Ectodermal cell (in vitro differentiated cells): ENCODE results near the gene CHST11.
"Not testable (repeated sequence)": the region's sequence is repeated elsewhere in the genome, so short reads cannot be mapped to it uniquely, and the experiment has no call there.

Experiments used
- H3K27ac ChIP-seq: 2 replicates; pipeline ENCODE4 v1.7.0; 2013; ENCODE audit warnings: mild to moderate bottlenecking, low read depth, low read length; ENCODE audit not compliant: insufficient read depth, poor library complexity, severe bottlenecking
- H3K27me3 ChIP-seq: 2 replicates; pipeline ENCODE4 v1.7.0; 2013; ENCODE audit warnings: mild to moderate bottlenecking, low read length; ENCODE audit not compliant: insufficient read depth, control insufficient read depth, poor library complexity, severe bottlenecking
- H3K36me3 ChIP-seq: one replicate; pipeline ENCODE4 v1.7.0; 2013; ENCODE audit warnings: low read length; ENCODE audit not compliant: control insufficient read depth, insufficient read depth
- H3K4me1 ChIP-seq: one replicate; pipeline ENCODE4 v1.7.0; 2013; ENCODE audit warnings: low read length; ENCODE audit not compliant: control insufficient read depth, insufficient read depth
- H3K4me3 ChIP-seq: 2 replicates; pipeline ENCODE4 v1.7.0; 2013; ENCODE audit warnings: low read depth, low read length, control low read depth; ENCODE audit not compliant: insufficient read depth
- H3K9me3 ChIP-seq: 2 replicates; pipeline ENCODE4 v1.7.0; 2013; ENCODE audit warnings: mild to moderate bottlenecking, low read length, moderate library complexity; ENCODE audit not compliant: control insufficient read depth
- WGBS, 2 experiments: methylation state at CpG; one replicate each; pipeline ENCODE4 v1.1.7; 2013; ENCODE audit warnings: missing lambda C conversion rate in 2 of 2; 5-methylcytosine and 5-hydroxymethylcytosine counted together

CHST11 gene

GRCh38 chr12:104741497-104742367 lies 285.0 kb downstream of the CHST11 start:
- H3K4me3 ChIP-seq = no peak overlapping the region
- 94% methylated on average over 15 of the region's 15 CpGs for WGBS, 2 experiments
- H3K27ac ChIP-seq = no peak overlapping the region
- H3K4me1 ChIP-seq = peaks cover 24% of the 10 kb centered on the region
- no peaks in the 10 kb centered on the region for H3K27me3 ChIP-seq
- H3K9me3 ChIP-seq = no peaks in the 10 kb centered on the region
- H3K36me3 ChIP-seq = no peaks in the 10 kb centered on the region

GRCh38 chr12:104742551-104743201 lies 285.9 kb downstream of the CHST11 start:
- 68 to 70% methylated on average over 16 of the region's 16 CpGs for WGBS, 2 experiments
- no peak overlapping the region for H3K27ac ChIP-seq

GRCh38 chr12:104743202-104743580 lies 286.4 kb downstream of the CHST11 start:
- no peaks in the 10 kb centered on the region for H3K36me3 ChIP-seq
- H3K27me3 ChIP-seq = no peaks in the 10 kb centered on the region
- H3K27ac ChIP-seq = no peak overlapping the region
- WGBS, 2 experiments = 89 to 98% methylated on average over 2 of the region's 2 CpGs
- no peak overlapping the region for H3K4me3 ChIP-seq
- peaks cover 18% of the 10 kb centered on the region for H3K4me1 ChIP-seq
- H3K9me3 ChIP-seq = no peaks in the 10 kb centered on the region

More at GRCh38 chr12:104742551-104743201, 285.9 kb downstream of the CHST11 start:
- Histone ChIP-seq H3K36me3 (no peaks in the 10 kb centered on the region), H3K27me3 (no peaks in the 10 kb centered on the region), H3K9me3 (no peaks in the 10 kb centered on the region), H3K4me3 (no peak overlapping the region), H3K4me1 (peaks cover 21% of the 10 kb centered on the region)

GRCh38 chr12:104743753-104744548 lies 287.2 kb downstream of the CHST11 start:
- H3K27ac ChIP-seq, H3K27me3 ChIP-seq, H3K36me3 ChIP-seq, H3K9me3 ChIP-seq, H3K4me3 ChIP-seq: not testable (repeated sequence)
- H3K4me1 ChIP-seq = peaks cover 16% of the 10 kb centered on the region
- 93 to 98% methylated on average over 6 of the region's 6 CpGs for WGBS, 2 experiments

- no peaks in the 10 kb centered on the region for H3K36me3 ChIP-seq
- no peak overlapping the region for H3K27ac ChIP-seq
- H3K27me3 ChIP-seq = no peaks in the 10 kb centered on the region
- no peaks in the 10 kb centered on the region for H3K9me3 ChIP-seq
- peaks cover 21% of the 10 kb centered on the region for H3K4me1 ChIP-seq
- WGBS, 2 experiments = 82 to 90% methylated on average over 6 of the region's 6 CpGs
- H3K4me3 ChIP-seq = no peak overlapping the region
Observed at GRCh38 chr12:104746467-104747088, 289.8 kb downstream of the CHST11 start.

GRCh38 chr12:104747330-104747729 lies 290.6 kb downstream of the CHST11 start:
- no peaks in the 10 kb centered on the region for H3K27me3 ChIP-seq
- H3K36me3 ChIP-seq = no peaks in the 10 kb centered on the region
- H3K9me3 ChIP-seq = no peaks in the 10 kb centered on the region
- WGBS, 2 experiments = 87 to 88% methylated on average over 2 of the region's 2 CpGs
- no peak overlapping the region for H3K27ac ChIP-seq
- H3K4me3 ChIP-seq = no peak overlapping the region
- peaks cover 24% of the 10 kb centered on the region for H3K4me1 ChIP-seq

- Histone ChIP-seq H3K27me3 (no peaks in the 10 kb centered on the region), H3K4me1 (peaks cover 20% of the 10 kb centered on the region), H3K36me3 (no peaks in the 10 kb centered on the region), H3K9me3 (no peaks in the 10 kb centered on the region), H3K27ac (no peak overlapping the region), H3K4me3 (no peak overlapping the region)
- 88 to 90% methylated on average over 8 of the region's 8 CpGs for WGBS, 2 experiments
Observed at GRCh38 chr12:104747955-104748354, 291.2 kb downstream of the CHST11 start.

GRCh38 chr12:104748356-104748755 lies 291.6 kb downstream of the CHST11 start:
- no peak overlapping the region for H3K4me3 ChIP-seq
- H3K9me3 ChIP-seq = no peaks in the 10 kb centered on the region
- 74 to 81% methylated on average over 7 of the region's 7 CpGs for WGBS, 2 experiments
- H3K36me3 ChIP-seq = no peaks in the 10 kb centered on the region
- no peaks in the 10 kb centered on the region for H3K27me3 ChIP-seq
- H3K4me1 ChIP-seq = peaks cover 20% of the 10 kb centered on the region
- H3K27ac ChIP-seq = no peak overlapping the region

- peaks cover 20% of the 10 kb centered on the region for H3K4me1 ChIP-seq
- H3K9me3 ChIP-seq = no peaks in the 10 kb centered on the region
- 91 to 93% methylated on average over 5 of the region's 5 CpGs for WGBS, 2 experiments
- H3K27me3 ChIP-seq = no peaks in the 10 kb centered on the region
- H3K4me3 ChIP-seq = no peak overlapping the region
- no peak overlapping the region for H3K27ac ChIP-seq
- no peaks in the 10 kb centered on the region for H3K36me3 ChIP-seq
Observed at GRCh38 chr12:104748790-104749189, 292.0 kb downstream of the CHST11 start.
